Spleen (tissue), 7 donors: ENCODE results near the gene LPAR5.

Experiments
- CTCF ChIP-seq, 11 experiments: fragments of 200-600 bp in 7 of 11; fragments of 450-650 bp in 4 of 11; sonication (generic) in 4 of 11; IDR thresholded peaks in 8 of 11; conservative IDR thresholded peaks in 3 of 11; 1 replicate in 7 of 11; 2 replicates in 4 of 11; pipeline versions ENCODE4 v1.4.0 to v1.8.0; 2016 to 2021; ENCODE audit warnings: antibody characterized with exemption in 11 of 11, inconsistent platforms in 4 of 11, mild to moderate bottlenecking in 1 of 11
- POLR2AphosphoS5 ChIP-seq, 3 donors: sonication (generic); formaldehyde crosslinking; IDR thresholded peaks; one replicate each; pipeline ENCODE4 v1.5.1; 2017; ENCODE audit warnings: antibody characterized with exemption in 3 of 3
- donor health status: DM: no; HTN: no; CAD: no; lungs with moderate emphysema.
- donor health status: DM: no; HTN: no; CAD: no.
- donor health status: DM: no; HTN: no; CAD: no.

- TF ChIP-seq CTCF (IDR thresholded peaks at IDR 0.05 in 8 of 11, conservative IDR thresholded peaks at IDR 0.05 in 3 of 11) (no peak), POLR2AphosphoS5 (IDR thresholded peaks at IDR 0.05) (peak in 1 of 3 donors; percentile 17)
Observed at GRCh38 chr12:6650832-6651231, 15.1 kb upstream of the LPAR5 start.
